ENCODE results near the gene AEN.
"Not testable (repeated sequence)": the region's sequence is repeated elsewhere in the genome, so short reads cannot be mapped to it uniquely, and the experiment has no call there.

The AEN gene

GRCh38 chr15:88615303-88616107, 5.6 kb upstream of the AEN start:
- no peak for DNase-seq

- DNase-seq = no peak
These were observed 4.9 kb upstream of the AEN start for GRCh38 chr15:88616240-88616639.

- no peak for DNase-seq
These were observed 4.0 kb upstream of the AEN start for GRCh38 chr15:88617031-88617722.

- no peak for DNase-seq
These were observed 3.4 kb upstream of the AEN start for GRCh38 chr15:88617790-88618189.

- no peak for DNase-seq
These were observed 2.5 kb upstream of the AEN start for GRCh38 chr15:88618686-88619085.

- no peak for DNase-seq
These were observed 1.3 kb upstream of the AEN start for GRCh38 chr15:88619796-88620195.

- no peak for DNase-seq
These were observed 857 bp downstream of the AEN start for GRCh38 chr15:88621789-88622604.

- no peak for DNase-seq
These were observed 1.4 kb downstream of the AEN start for GRCh38 chr15:88622605-88622975.

GRCh38 chr15:88623061-88623460, 1.9 kb downstream of the AEN start:
- DNase-seq = no peak

- DNase-seq = no peak
These were observed 2.5 kb downstream of the AEN start for GRCh38 chr15:88623632-88624031.

- no peak for DNase-seq
These were observed 3.2 kb downstream of the AEN start for GRCh38 chr15:88624156-88624970.

- no peak for DNase-seq
These were observed 3.9 kb downstream of the AEN start for GRCh38 chr15:88624971-88625490.

GRCh38 chr15:88625943-88626741, 5.0 kb downstream of the AEN start:
- DNase-seq = no peak

GRCh38 chr15:88627463-88627862, 6.3 kb downstream of the AEN start:
- no peak for DNase-seq

- DNase-seq = no peak
These were observed 7.0 kb downstream of the AEN start for GRCh38 chr15:88628018-88628654.

- DNase-seq = no peak
These were observed 7.9 kb downstream of the AEN start for GRCh38 chr15:88629071-88629470.

- peak in 1 of 2 experiments; percentile 34 for DNase-seq
These were observed 9.1 kb downstream of the AEN start for GRCh38 chr15:88630141-88630721.

- DNase-seq = no peak
These were observed 9.8 kb downstream of the AEN start for GRCh38 chr15:88630798-88631463.

- no peak for DNase-seq
These were observed 10.4 kb downstream of the AEN start for GRCh38 chr15:88631464-88632028.

GRCh38 chr15:88632797-88633196, 11.7 kb downstream of the AEN start:
- not testable (repeated sequence) for DNase-seq
